Astrocyte of the hippocampus (primary cell): ENCODE measurements around the gene ALG10B.

Experiments
- DNase-seq: peaks from one replicate; pipeline ENCODE4 v3.0.0; 2011; ENCODE audit warnings: low read depth, low spot score

Gene ALG10B

DNA sequence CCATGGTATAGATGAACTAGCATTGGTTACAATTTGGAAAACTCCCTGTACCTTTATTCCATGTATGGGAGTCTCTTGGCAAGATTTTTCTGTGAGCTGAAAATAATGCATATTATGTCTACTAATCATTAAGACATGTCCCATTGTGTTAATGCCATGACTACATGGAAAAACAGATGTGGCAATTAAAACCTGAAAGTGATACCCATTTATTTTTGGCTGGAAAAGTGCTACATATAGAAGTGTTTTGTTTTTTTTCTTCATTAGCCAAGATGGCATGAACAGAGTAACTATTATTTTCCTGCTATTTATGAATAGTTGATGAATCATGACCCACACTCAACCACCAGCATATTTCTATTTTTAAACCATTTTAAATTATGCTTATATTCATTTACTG lies 58.2 kb downstream of the ALG10B start:
- DNase-seq: no peak
